Loucy (cell line): ENCODE data around the gene NFASC.

Source experiments
- H2AFZ ChIP-seq: fragments of 200-600 bp; sonication (generic); 2 replicates; pipeline ENCODE4 v1.6.0; 2016; ENCODE audit warnings: antibody characterized with exemption, mild to moderate bottlenecking, low read length, moderate library complexity
- H3F3A ChIP-seq: fragments of 200-600 bp; 2 replicates; pipeline ENCODE4 v1.6.0; 2016; ENCODE audit warnings: antibody characterized with exemption, low read depth, mild to moderate bottlenecking
- H3K27me3 ChIP-seq: fragments of 200-600 bp; sonication (generic); 2 replicates; pipeline ENCODE4 v1.6.1; 2014; ENCODE audit warnings: low read length, mild to moderate bottlenecking; ENCODE audit not compliant: insufficient read depth, poor library complexity, severe bottlenecking
- H3K36me3 ChIP-seq: fragments of 200-600 bp; sonication (generic); 2 replicates; pipeline ENCODE4 v1.6.1; 2016; ENCODE audit warnings: low read length; ENCODE audit not compliant: insufficient read depth
- H3K4me1 ChIP-seq: fragments of 200-600 bp; sonication (generic); 2 replicates; pipeline ENCODE4 v1.5.1; 2014; ENCODE audit warnings: low read length, mild to moderate bottlenecking; ENCODE audit not compliant: insufficient read depth, poor library complexity, severe bottlenecking
- H3K4me2 ChIP-seq: fragments of 200-600 bp; sonication (generic); 2 replicates; pipeline ENCODE4 v1.6.0; 2014; ENCODE audit warnings: antibody characterized with exemption, low read length, low read depth, mild to moderate bottlenecking; ENCODE audit not compliant: poor library complexity, severe bottlenecking
- H3K4me3 ChIP-seq: fragments of 200-600 bp; sonication (generic); 2 replicates; pipeline ENCODE4 v1.5.1; 2014; ENCODE audit warnings: low read length, mild to moderate bottlenecking, mixed read lengths; ENCODE audit not compliant: poor library complexity, severe bottlenecking
- H3K79me2 ChIP-seq: fragments of 200-600 bp; sonication (generic); 2 replicates; pipeline ENCODE4 v1.6.1; 2014; ENCODE audit warnings: low read length; ENCODE audit not compliant: insufficient read depth
- H3K9ac ChIP-seq: fragments of 200-600 bp; sonication (generic); 2 replicates; pipeline ENCODE4 v1.6.0; 2014; ENCODE audit warnings: mild to moderate bottlenecking, low read depth, low read length, moderate library complexity; ENCODE audit not compliant: poor library complexity, severe bottlenecking
- H3K9me2 ChIP-seq: fragments of 200-600 bp; sonication (generic); replicated peaks from 2 replicates; pipeline ENCODE4 v1.6.1; 2016; ENCODE audit warnings: low read depth, low read length, mixed read lengths
- H3K9me3 ChIP-seq: fragments of 200-600 bp; sonication (generic); 2 replicates; pipeline ENCODE4 v1.6.1; 2014; ENCODE audit warnings: mild to moderate bottlenecking, antibody characterized with exemption, low read length, low read depth; ENCODE audit not compliant: insufficient read depth
- H4K20me1 ChIP-seq: fragments of 200-600 bp; sonication (generic); 2 replicates; pipeline ENCODE4 v1.6.0; 2014; ENCODE audit warnings: antibody characterized with exemption, low read length, mild to moderate bottlenecking; ENCODE audit not compliant: insufficient read depth, poor library complexity, severe bottlenecking
- CTCF ChIP-seq: fragments of 200-600 bp; sonication (generic); conservative IDR thresholded peaks from 2 replicates; pipeline ENCODE4 v1.5.1; 2014; ENCODE audit warnings: mild to moderate bottlenecking, antibody characterized with exemption, low read length
- EZH2phosphoT487 ChIP-seq: fragments of 200-600 bp; IDR thresholded peaks from 2 replicates; pipeline ENCODE4 v1.6.1; 2018; ENCODE audit warnings: antibody characterized with exemption, mild to moderate bottlenecking, moderate library complexity, borderline replicate concordance

NFASC gene

GRCh38 chr1:205028924-205029323 is 158.3 kb downstream of the NFASC start:
- Histone ChIP-seq H3K9me2 (no peaks in the 10 kb centered on the region), H3K79me2 (no peaks in the 10 kb centered on the region), H3K9ac (no peak overlapping the region), H3K4me2 (no peak overlapping the region), H3K4me1 (no peaks in the 10 kb centered on the region), H3F3A (no peaks in the 10 kb centered on the region), H2AFZ (no peak overlapping the region), H3K36me3 (no peaks in the 10 kb centered on the region), H3K27me3 (no peaks in the 10 kb centered on the region), H4K20me1 (no peaks in the 10 kb centered on the region), H3K9me3 (no peaks in the 10 kb centered on the region), H3K4me3 (no peak overlapping the region)
- no peak for TF ChIP-seq EZH2phosphoT487
- no peak for TF ChIP-seq CTCF

GRCh38 chr1:205030241-205030640 is 159.6 kb downstream of the NFASC start:
- H4K20me1 ChIP-seq = no peaks in the 10 kb centered on the region
- no peak overlapping the region for H3K9ac ChIP-seq
- H3K9me3 ChIP-seq = no peaks in the 10 kb centered on the region
- no peaks in the 10 kb centered on the region for H3K36me3 ChIP-seq
- H3F3A ChIP-seq = no peaks in the 10 kb centered on the region
- H3K4me2 ChIP-seq = no peak overlapping the region
- H3K4me1 ChIP-seq = no peaks in the 10 kb centered on the region
- H3K4me3 ChIP-seq = no peak overlapping the region
- no peaks in the 10 kb centered on the region for H3K9me2 ChIP-seq
- H3K27me3 ChIP-seq = no peaks in the 10 kb centered on the region
- TF ChIP-seq EZH2phosphoT487 (no peak), CTCF (no peak)
- H3K79me2 ChIP-seq = no peaks in the 10 kb centered on the region
- H2AFZ ChIP-seq = no peak overlapping the region

- TF ChIP-seq CTCF = no peak
- no peak for TF ChIP-seq EZH2phosphoT487
- H3F3A ChIP-seq = no peaks in the 10 kb centered on the region
- H3K27me3 ChIP-seq = no peaks in the 10 kb centered on the region
- H3K9me3 ChIP-seq = no peaks in the 10 kb centered on the region
- no peak overlapping the region for H3K4me3 ChIP-seq
- no peaks in the 10 kb centered on the region for H4K20me1 ChIP-seq
- H3K79me2 ChIP-seq = no peaks in the 10 kb centered on the region
- no peak overlapping the region for H2AFZ ChIP-seq
- no peaks in the 10 kb centered on the region for H3K9me2 ChIP-seq
- no peaks in the 10 kb centered on the region for H3K36me3 ChIP-seq
- no peak overlapping the region for H3K4me2 ChIP-seq
- H3K4me1 ChIP-seq = no peaks in the 10 kb centered on the region
- no peak overlapping the region for H3K9ac ChIP-seq
These were observed 160.2 kb downstream of the NFASC start for GRCh38 chr1:205030896-205031295.
